ENCODE results near the gene FOCAD. TPM values are rescaled to one million over a fixed set of nuclear protein-coding genes. Genes with fewer than 3 reads are reported as not detected.
"Not testable (repeated sequence)": the region's sequence is repeated elsewhere in the genome, so short reads cannot be mapped to it uniquely, and the experiment has no call there.

Gene FOCAD
- total RNA-seq, 1 experiment from 2014 or later = 34.9 TPM

DNA sequence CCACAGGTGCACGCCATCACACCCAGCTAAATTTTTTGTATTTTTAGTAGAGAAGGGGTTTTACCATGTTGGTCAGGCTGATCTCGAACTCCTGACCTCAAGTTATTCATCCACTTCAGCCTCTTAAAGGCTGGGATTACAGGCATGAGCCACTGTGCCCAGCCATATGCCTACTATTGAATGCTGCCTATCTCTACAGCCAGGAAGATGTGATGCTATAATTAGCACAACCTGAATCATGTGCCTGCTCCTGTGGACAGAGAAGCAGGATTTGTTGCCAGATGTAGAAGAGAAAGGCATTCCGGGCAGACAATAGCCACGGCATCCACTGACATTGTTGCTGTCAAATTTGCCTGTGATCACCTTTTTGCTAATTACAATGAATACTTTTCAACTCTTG is 37.4 kb upstream of the FOCAD start:
- Histone ChIP-seq H4K20me1 (ENCODE audit: insufficient read depth, low read depth, low read length) (no peaks in the 10 kb centered on the region), H2AFZ (ENCODE audit: low read length) (no peak overlapping the region), H3K36me3 (ENCODE audit: insufficient read depth, low read length) (no peaks in the 10 kb centered on the region)

DNA sequence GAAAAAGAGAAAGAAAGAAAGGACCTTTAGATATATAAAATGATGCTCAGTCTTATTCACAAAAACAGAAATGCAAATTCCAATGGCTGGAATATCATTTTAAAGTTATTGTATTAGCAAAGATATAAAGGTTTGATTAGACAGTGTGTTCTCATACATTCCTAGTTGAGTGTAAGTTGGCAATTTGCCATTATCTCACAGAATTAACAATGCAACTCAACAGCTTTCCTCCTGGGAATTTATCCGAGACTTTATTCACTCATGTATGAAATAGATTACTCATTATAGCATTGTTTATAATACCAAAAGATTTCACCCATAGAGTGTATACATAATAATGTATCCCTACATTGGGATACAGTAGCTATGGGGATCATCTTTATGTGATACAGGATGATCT is 34.7 kb upstream of the FOCAD start:
- Histone ChIP-seq H4K20me1 (ENCODE audit: insufficient read depth, low read depth, low read length) (no peaks in the 10 kb centered on the region), H2AFZ (ENCODE audit: low read length) (no peak overlapping the region), H3K4me2 (ENCODE audit: low read depth, low read length, poor library complexity, severe bottlenecking) (no peak overlapping the region)

More for the DNA sequence above, 37.4 kb upstream of the FOCAD start:
- no peak overlapping the region for H3K4me3 ChIP-seq (ENCODE audit: low read length)
- no peaks in the 10 kb centered on the region for H3K9me2 ChIP-seq (replicated peaks; ENCODE audit: insufficient read depth, low read length)
- no peaks in the 10 kb centered on the region for H3K79me2 ChIP-seq (ENCODE audit: low read length)
- no peaks in the 10 kb centered on the region for H3K4me1 ChIP-seq (ENCODE audit: low read length)
- no peak for DNase-seq
- H3K27me3 ChIP-seq (ENCODE audit: low read length) = no peaks in the 10 kb centered on the region
- H3K27ac ChIP-seq (ENCODE audit: low read length) = no peak overlapping the region
- H3K4me2 ChIP-seq (ENCODE audit: low read depth, low read length, poor library complexity, severe bottlenecking) = no peak overlapping the region
- no peak overlapping the region for H3K9ac ChIP-seq (ENCODE audit: low read length)
- H3K9me3 ChIP-seq (ENCODE audit: low read length) = no peaks in the 10 kb centered on the region

DNA sequence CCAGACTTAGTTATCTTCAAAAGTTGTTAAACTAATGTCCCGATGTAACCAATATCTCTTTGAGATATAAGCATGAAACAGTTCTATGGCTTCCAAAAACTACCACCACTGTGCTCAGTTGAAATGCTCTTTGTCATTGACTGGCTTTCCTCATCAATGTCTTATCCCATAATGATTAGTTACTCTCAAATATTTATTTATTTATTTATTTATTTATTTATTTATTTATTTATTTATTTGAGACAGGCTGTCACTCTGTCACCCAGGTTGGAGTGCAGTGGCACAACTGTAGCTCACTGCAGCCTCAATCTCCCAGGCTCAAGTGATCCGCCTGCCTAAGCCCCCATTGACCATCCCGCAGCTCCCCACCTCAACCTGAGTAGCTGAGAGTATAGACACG is 33.7 kb upstream of the FOCAD start:
- H3K9ac ChIP-seq (ENCODE audit: low read length) = no peak overlapping the region
- H3K4me3 ChIP-seq (ENCODE audit: low read length) = no peak overlapping the region
- H4K20me1 ChIP-seq (ENCODE audit: insufficient read depth, low read depth, low read length) = no peaks in the 10 kb centered on the region
- no peak overlapping the region for H3K4me2 ChIP-seq (ENCODE audit: low read depth, low read length, poor library complexity, severe bottlenecking)
- no peak for DNase-seq
- no peaks in the 10 kb centered on the region for H3K36me3 ChIP-seq (ENCODE audit: insufficient read depth, low read length)
- no peaks in the 10 kb centered on the region for H3K27me3 ChIP-seq (ENCODE audit: low read length)
- no peaks in the 10 kb centered on the region for H3K4me1 ChIP-seq (ENCODE audit: low read length)
- H3K79me2 ChIP-seq (ENCODE audit: low read length) = no peaks in the 10 kb centered on the region
- no peak overlapping the region for H2AFZ ChIP-seq (ENCODE audit: low read length)
- H3K27ac ChIP-seq (ENCODE audit: low read length) = no peak overlapping the region
- no peaks in the 10 kb centered on the region for H3K9me3 ChIP-seq (ENCODE audit: low read length)
- no peaks in the 10 kb centered on the region for H3K9me2 ChIP-seq (replicated peaks; ENCODE audit: insufficient read depth, low read length)

More for the DNA sequence above, 34.7 kb upstream of the FOCAD start:
- Histone ChIP-seq H3K9me2 (replicated peaks; ENCODE audit: insufficient read depth, low read length) (no peaks in the 10 kb centered on the region), H3K4me1 (ENCODE audit: low read length) (no peaks in the 10 kb centered on the region), H3K9me3 (ENCODE audit: low read length) (no peaks in the 10 kb centered on the region), H3K27ac (ENCODE audit: low read length) (no peak overlapping the region), H3K79me2 (ENCODE audit: low read length) (no peaks in the 10 kb centered on the region), H3K4me3 (ENCODE audit: low read length) (no peak overlapping the region), H3K36me3 (ENCODE audit: insufficient read depth, low read length) (no peaks in the 10 kb centered on the region), H3K9ac (ENCODE audit: low read length) (no peak overlapping the region), H3K27me3 (ENCODE audit: low read length) (no peaks in the 10 kb centered on the region)
- DNase-seq = no peak

DNA sequence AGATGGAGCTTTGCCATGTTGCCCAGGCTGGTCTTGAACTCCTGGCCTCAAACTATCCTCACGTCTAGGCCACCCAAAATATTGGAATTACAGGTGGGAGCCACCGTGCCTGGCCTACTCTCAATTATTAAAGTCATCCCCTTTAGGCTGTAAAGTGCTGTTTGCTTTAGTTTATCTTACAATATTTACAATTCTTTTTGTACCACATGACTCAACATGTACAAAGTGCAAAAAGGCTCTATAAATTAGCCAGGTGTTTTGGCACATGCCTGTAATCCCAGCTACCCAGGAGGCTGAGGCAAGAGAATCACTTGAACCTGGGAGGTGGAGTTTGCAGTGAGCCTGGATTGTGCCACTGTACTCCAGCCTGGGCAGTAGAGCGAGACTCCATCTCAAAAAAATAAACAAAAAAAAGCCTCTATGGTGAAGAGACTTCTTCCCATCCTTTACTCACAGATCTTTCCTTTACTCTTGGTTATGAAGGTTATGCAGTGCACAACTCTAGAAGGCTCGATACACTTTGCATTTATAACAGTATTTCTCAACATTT is 33.2 kb upstream of the FOCAD start:
- no peak for DNase-seq
- Histone ChIP-seq H3K79me2 (ENCODE audit: low read length) (no peaks in the 10 kb centered on the region), H4K20me1 (ENCODE audit: insufficient read depth, low read depth, low read length) (no peaks in the 10 kb centered on the region), H3K36me3 (ENCODE audit: insufficient read depth, low read length) (no peaks in the 10 kb centered on the region), H2AFZ (ENCODE audit: low read length) (no peak overlapping the region), H3K9ac (ENCODE audit: low read length) (no peak overlapping the region), H3K4me1 (ENCODE audit: low read length) (no peaks in the 10 kb centered on the region), H3K27ac (ENCODE audit: low read length) (no peak overlapping the region), H3K9me3 (ENCODE audit: low read length) (no peaks in the 10 kb centered on the region), H3K27me3 (ENCODE audit: low read length) (no peaks in the 10 kb centered on the region), H3K9me2 (replicated peaks; ENCODE audit: insufficient read depth, low read length) (no peaks in the 10 kb centered on the region), H3K4me2 (ENCODE audit: low read depth, low read length, poor library complexity, severe bottlenecking) (no peak overlapping the region), H3K4me3 (ENCODE audit: low read length) (no peak overlapping the region)

DNA sequence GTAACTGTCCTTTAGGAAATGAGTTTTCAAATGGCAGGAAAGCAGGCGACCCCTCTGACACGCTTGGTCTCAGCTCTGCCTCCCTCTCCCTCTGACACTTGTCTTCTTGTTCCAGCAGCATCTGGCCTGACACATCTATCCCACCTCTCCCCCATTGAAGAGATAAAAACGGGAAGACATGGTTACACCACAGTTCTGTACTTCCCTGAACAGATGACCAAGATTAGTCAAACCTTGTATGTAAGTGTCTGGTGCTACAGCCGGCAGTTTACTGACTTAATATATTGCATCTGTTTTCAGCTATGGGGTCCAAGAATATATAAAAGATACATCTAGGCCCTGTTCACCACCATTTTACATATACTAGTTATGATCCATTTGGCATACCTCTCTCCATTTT is 32.1 kb upstream of the FOCAD start:
- Histone ChIP-seq H3K4me1 (ENCODE audit: low read length) (no peaks in the 10 kb centered on the region), H3K27ac (ENCODE audit: low read length) (no peak overlapping the region), H3K9me2 (replicated peaks; ENCODE audit: insufficient read depth, low read length) (no peaks in the 10 kb centered on the region), H3K27me3 (ENCODE audit: low read length) (no peaks in the 10 kb centered on the region), H4K20me1 (ENCODE audit: insufficient read depth, low read depth, low read length) (no peaks in the 10 kb centered on the region), H2AFZ (ENCODE audit: low read length) (no peak overlapping the region), H3K4me2 (ENCODE audit: low read depth, low read length, poor library complexity, severe bottlenecking) (no peak overlapping the region), H3K79me2 (ENCODE audit: low read length) (no peaks in the 10 kb centered on the region), H3K36me3 (ENCODE audit: insufficient read depth, low read length) (no peaks in the 10 kb centered on the region), H3K9me3 (ENCODE audit: low read length) (no peaks in the 10 kb centered on the region), H3K9ac (ENCODE audit: low read length) (no peak overlapping the region), H3K4me3 (ENCODE audit: low read length) (no peak overlapping the region)
- DNase-seq = no peak

DNA sequence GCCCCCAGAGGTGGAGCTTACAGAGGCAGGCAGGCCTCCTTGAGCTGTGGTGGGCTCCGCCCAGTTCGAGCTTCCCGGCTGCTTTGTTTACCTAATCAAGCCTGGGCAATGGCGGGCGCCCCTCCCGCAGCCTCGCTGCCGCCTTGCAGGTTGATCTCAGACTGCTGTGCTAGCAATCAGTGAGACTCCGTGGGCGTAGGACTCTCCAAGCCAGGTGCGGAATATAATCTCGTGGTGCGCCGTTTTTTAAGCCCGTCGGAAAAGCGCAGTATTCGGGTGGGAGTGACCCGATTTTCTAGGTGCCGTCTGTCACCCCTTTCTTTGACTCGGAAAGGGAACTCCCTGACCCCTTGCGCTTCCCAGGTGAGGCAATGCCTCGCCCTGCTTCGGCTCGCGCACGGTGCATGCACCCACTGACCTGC is 25.8 kb upstream of the FOCAD start:
- DNase-seq; H3K9me3 ChIP-seq (ENCODE audit: low read length); H3K27me3 ChIP-seq (ENCODE audit: low read length); H3K27ac ChIP-seq (ENCODE audit: low read length); H3K79me2 ChIP-seq (ENCODE audit: low read length); H3K36me3 ChIP-seq (ENCODE audit: insufficient read depth, low read length); H4K20me1 ChIP-seq (ENCODE audit: insufficient read depth, low read depth, low read length); H3K4me1 ChIP-seq (ENCODE audit: low read length); H3K9me2 ChIP-seq (replicated peaks; ENCODE audit: insufficient read depth, low read length): not testable (repeated sequence)
- H2AFZ ChIP-seq (ENCODE audit: low read length) = peak overlapping the region; percentile 81; the same call in 1 of the 2 replicates
- peak overlapping the region; percentile 11; the same call in 1 of the 2 replicates for H3K9ac ChIP-seq (ENCODE audit: low read length)
- H3K4me2 ChIP-seq (ENCODE audit: low read depth, low read length, poor library complexity, severe bottlenecking) = peak overlapping the region; percentile 61
- H3K4me3 ChIP-seq (ENCODE audit: low read length) = peak overlapping the region; percentile 60

DNA sequence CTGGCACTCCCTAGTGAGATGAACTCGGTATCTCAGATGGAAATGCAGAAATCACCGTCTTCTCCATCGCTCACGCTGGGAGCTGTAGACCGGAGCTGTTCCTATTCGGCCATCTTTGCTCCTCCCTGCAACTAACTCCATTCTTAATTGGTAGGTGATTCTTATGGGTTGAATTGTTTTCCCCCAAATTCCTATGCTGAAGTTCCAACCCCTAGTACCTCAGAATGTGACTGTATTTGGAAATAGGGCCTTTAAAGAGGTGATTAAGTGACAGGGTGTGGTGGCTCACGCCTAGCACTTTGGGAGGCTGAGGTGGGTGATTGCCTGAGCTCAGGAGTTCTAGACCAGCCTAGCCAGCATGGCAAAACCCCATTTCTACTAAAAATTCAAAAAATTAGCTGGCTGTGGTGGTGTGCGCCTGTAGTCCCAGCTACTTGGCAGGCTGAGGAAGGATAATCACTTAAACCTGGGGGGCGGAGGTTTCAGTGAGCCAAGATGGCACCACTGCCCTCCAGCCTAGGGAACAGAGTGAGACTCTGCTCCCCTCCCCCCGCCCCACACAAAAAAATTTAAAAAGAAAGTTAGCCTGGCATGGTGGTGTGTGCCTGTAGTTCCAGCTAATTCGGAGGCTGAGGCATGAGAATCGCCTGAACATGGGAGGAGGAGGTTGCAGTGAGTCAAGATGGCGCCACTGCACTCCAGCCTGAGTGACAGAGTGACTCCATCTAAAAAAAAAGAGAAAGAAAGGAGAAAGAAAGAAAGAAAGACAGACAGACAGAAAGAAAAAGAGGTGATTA is 25.2 kb upstream of the FOCAD start:
- H3K4me2 ChIP-seq (ENCODE audit: low read depth, low read length, poor library complexity, severe bottlenecking) = peak overlapping the region; percentile 61
- H3K79me2 ChIP-seq (ENCODE audit: low read length) = no peaks in the 10 kb centered on the region
- peak overlapping the region; percentile 11; the same call in 1 of the 2 replicates for H3K9ac ChIP-seq (ENCODE audit: low read length)
- H3K4me1 ChIP-seq (ENCODE audit: low read length) = peaks cover 5% of the 10 kb centered on the region; the same call in 1 of the 2 replicates
- H3K27me3 ChIP-seq (ENCODE audit: low read length) = no peaks in the 10 kb centered on the region
- H3K9me2 ChIP-seq (replicated peaks; ENCODE audit: insufficient read depth, low read length) = no peaks in the 10 kb centered on the region
- no peaks in the 10 kb centered on the region for H3K36me3 ChIP-seq (ENCODE audit: insufficient read depth, low read length)
- peak overlapping the region; percentile 81; the same call in 1 of the 2 replicates for H2AFZ ChIP-seq (ENCODE audit: low read length)
- DNase-seq = no peak
- no peaks in the 10 kb centered on the region for H4K20me1 ChIP-seq (ENCODE audit: insufficient read depth, low read depth, low read length)
- H3K4me3 ChIP-seq (ENCODE audit: low read length) = peak overlapping the region; percentile 60
- H3K27ac ChIP-seq (ENCODE audit: low read length) = no peak overlapping the region
- H3K9me3 ChIP-seq (ENCODE audit: low read length) = no peaks in the 10 kb centered on the region

DNA sequence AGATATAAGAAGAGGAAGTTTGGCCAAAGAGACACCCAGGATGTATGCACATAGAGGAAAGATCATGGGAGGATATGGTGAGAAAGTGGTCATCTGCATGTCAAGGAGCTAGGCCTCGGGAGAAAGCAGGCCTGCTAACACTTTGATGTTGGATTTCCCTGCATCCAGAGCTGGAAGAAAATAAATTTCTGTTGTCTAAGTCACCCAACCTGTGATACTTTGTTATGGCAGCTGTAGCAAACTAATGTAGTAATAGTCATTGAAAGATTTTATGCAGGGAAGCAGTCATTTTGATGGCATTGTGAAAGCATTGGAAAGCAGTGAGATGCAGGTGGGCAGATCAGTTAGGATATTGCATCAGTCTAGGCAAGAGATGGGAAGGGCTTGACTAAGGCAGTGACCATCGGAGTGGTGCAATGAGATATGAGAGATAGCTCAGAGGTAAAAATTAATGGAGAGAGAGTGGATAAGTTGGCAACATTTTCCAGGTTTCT is 24.5 kb upstream of the FOCAD start:
- Histone ChIP-seq H3K27ac (ENCODE audit: low read length) (no peak overlapping the region), H3K36me3 (ENCODE audit: insufficient read depth, low read length) (no peaks in the 10 kb centered on the region), H3K4me2 (ENCODE audit: low read depth, low read length, poor library complexity, severe bottlenecking) (peak overlapping the region; percentile 61), H4K20me1 (ENCODE audit: insufficient read depth, low read depth, low read length) (no peaks in the 10 kb centered on the region), H3K9ac (ENCODE audit: low read length) (no peak overlapping the region), H2AFZ (ENCODE audit: low read length) (no peak overlapping the region), H3K79me2 (ENCODE audit: low read length) (no peaks in the 10 kb centered on the region), H3K4me1 (ENCODE audit: low read length) (peaks cover 5% of the 10 kb centered on the region; the same call in 1 of the 2 replicates), H3K9me2 (replicated peaks; ENCODE audit: insufficient read depth, low read length) (no peaks in the 10 kb centered on the region), H3K4me3 (ENCODE audit: low read length) (no peak overlapping the region; the same call in 1 of the 2 replicates), H3K9me3 (ENCODE audit: low read length) (no peaks in the 10 kb centered on the region), H3K27me3 (ENCODE audit: low read length) (no peaks in the 10 kb centered on the region)
- peak; percentile 17 for DNase-seq
